GM06990 (cell line): ENCODE measurements around the gene MAN2A2.
A peak's percentile ranks its signal among the peaks of the same experiment; 100 is the strongest.

ENCODE experiments used
- DNase-seq: peaks from one replicate; pipeline ENCODE4 v3.0.0-alpha.2; 2011; ENCODE audit not compliant: insufficient read length; ENCODE audit errors: extremely low read depth
- H3K27me3 ChIP-seq: replicated peaks from 2 replicates; pipeline ENCODE4 v1.6.0; 2011; ENCODE audit warnings: low read length; ENCODE audit not compliant: control insufficient read depth, insufficient read depth
- H3K36me3 ChIP-seq: 2 replicates; pipeline ENCODE4 v1.5.1; 2011; ENCODE audit warnings: low read length; ENCODE audit not compliant: control insufficient read depth, insufficient read depth
- H3K4me3 ChIP-seq: replicated peaks from 2 replicates; pipeline ENCODE4 v1.5.1; 2011; ENCODE audit warnings: low read depth, mild to moderate bottlenecking, control low read depth, low read length
- TF ChIP-seq, protein P1 (sequence below): IDR thresholded peaks from 2 replicates; pipeline ENCODE4 v1.5.1; 2011; ENCODE audit warnings: low read length, control low read depth, mild to moderate bottlenecking, inconsistent platforms; ENCODE audit not compliant: insufficient read depth, poor library complexity, severe bottlenecking

Gene MAN2A2

DNA sequence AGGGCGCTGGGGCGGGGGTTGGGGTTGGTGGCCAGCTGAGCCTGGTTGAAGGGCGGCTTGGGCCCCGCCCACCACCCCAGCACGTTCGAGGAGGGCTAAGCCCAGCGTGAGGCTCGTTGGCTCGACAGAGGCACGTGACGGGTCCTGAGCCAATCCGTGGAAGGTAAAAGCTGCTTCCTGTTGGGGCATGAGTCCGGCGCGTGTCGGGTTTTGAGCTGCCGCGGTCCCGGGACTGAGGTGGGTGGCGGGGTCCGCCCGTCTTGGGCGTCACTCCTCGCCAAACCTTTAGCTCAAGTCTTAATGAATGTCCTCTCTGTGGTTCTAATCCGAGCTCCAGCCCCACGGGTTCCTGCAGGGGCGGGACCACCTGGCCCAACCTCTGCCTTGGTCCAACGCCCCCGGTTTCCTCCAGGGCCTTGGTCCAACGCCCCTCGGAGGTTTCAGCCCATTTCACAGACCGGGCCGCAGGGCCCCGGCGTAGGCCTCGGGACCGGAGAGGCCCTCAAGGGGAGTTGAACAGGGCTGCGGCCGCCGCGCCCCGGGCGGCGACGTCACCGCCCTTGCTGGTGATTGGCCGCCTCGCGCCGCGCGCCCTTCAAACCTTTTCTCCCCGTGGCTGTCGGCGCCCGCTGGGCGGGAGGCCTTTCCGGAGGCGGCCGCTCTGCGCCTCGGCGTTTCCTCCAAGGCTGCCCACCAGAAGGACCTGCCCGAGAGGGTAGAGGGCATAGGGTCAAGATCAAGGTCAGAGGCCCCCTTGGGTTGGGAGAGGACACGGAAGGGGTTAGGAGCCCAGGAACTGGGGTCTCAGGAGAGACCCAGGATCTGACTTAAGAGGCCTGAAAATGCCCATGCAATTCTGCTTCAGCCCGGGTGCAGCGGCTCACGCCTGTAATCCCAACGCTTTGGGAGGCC is 51.9 kb downstream of the MAN2A2 start, which contains the start of gene RCCD1:
Gene RCCD1 (plus strand): TSS at position 173 of the 912 bp plus-strand sequence. CDS start 1,851 bp downstream, outside the sequence.
- no peaks in the 10 kb centered on the region for H3K27me3 ChIP-seq
- DNase-seq, result peak; percentile 94
- TF ChIP-seq, protein P1, sequence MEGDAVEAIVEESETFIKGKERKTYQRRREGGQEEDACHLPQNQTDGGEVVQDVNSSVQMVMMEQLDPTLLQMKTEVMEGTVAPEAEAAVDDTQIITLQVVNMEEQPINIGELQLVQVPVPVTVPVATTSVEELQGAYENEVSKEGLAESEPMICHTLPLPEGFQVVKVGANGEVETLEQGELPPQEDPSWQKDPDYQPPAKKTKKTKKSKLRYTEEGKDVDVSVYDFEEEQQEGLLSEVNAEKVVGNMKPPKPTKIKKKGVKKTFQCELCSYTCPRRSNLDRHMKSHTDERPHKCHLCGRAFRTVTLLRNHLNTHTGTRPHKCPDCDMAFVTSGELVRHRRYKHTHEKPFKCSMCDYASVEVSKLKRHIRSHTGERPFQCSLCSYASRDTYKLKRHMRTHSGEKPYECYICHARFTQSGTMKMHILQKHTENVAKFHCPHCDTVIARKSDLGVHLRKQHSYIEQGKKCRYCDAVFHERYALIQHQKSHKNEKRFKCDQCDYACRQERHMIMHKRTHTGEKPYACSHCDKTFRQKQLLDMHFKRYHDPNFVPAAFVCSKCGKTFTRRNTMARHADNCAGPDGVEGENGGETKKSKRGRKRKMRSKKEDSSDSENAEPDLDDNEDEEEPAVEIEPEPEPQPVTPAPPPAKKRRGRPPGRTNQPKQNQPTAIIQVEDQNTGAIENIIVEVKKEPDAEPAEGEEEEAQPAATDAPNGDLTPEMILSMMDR, result no peak
- H3K36me3 ChIP-seq, result peaks cover 28% of the 10 kb centered on the region
- H3K4me3 ChIP-seq, result peak within 1 kb of the TSS; percentile 75

DNA sequence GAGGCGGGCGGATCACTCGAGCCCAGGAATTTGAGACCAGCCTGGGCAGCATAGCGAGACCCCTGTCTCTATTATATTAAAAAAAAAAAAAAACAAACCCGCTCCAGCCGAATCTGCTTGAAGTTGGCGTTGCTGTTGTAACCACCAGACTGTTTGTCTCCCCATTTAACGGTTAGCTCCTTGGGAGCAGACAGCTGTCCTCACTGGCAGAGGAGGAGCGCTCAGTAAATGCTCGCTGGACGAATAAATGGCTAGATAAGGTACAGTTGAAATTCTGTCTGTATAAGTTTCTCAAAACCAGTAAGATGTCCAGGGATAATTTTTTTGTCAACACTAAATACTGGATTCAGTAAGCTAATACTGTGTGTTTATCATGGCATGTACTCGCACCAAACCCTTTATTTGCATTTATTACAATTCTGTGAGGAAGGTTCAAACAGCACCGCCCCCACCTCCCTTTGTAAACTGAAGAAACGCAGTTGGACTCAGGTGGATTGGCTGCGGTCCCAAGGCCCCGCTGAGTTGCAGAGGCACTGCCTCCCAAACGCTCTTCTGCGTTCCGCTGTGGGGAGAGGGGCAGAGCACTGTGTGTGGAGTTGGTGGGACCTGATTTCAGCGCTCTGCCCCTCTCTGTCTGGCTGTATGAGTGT is 52.6 kb downstream of the MAN2A2 start:
- DNase-seq, result no peak
- Histone ChIP-seq H3K36me3 (peaks cover 27% of the 10 kb centered on the region), H3K4me3 (peak overlapping the region; percentile 75), H3K27me3 (no peaks in the 10 kb centered on the region)
- TF ChIP-seq, protein P1, result no peak

DNA sequence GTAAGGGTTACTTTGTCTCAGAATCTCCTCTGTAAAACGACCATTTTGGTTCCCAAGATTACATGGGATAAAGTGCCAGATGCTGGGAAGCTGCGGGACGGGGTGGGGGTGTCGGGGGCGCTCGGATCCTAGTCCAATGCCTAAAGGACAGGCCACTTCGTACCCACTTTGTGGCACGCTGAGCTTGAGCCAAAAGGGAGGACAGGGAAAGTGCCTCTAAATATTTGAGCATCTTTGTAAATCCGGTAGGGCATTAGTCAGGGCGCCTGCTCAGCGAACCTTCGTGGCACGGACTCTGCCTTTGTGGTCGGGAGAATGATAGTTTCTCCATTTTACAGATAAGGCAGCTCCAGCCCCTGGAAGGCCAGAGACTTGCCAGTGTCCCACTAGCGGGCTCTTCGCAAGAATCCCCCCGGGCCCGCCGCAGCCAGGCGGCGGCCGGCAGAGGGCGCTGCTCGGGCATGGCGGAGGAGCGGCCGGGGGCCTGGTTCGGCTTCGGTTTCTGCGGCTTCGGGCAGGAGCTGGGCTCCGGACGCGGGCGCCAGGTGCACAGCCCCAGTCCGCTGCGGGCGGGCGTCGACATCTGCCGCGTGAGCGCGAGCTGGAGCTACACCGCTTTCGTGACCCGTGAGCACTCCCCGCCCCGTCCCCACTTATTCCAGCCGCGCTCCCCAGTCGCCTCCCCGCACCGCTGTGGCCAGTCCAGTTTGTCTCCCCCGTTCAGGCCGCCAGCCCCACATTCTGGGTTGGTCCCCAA is 53.4 kb downstream of the MAN2A2 start:
- TF ChIP-seq, protein P1, result peak; percentile 53
- peaks cover 26% of the 10 kb centered on the region for H3K36me3 ChIP-seq
- H3K4me3 ChIP-seq, result peak overlapping the region; percentile 75
- H3K27me3 ChIP-seq, result no peaks in the 10 kb centered on the region
- DNase-seq, result peak; percentile 90

DNA sequence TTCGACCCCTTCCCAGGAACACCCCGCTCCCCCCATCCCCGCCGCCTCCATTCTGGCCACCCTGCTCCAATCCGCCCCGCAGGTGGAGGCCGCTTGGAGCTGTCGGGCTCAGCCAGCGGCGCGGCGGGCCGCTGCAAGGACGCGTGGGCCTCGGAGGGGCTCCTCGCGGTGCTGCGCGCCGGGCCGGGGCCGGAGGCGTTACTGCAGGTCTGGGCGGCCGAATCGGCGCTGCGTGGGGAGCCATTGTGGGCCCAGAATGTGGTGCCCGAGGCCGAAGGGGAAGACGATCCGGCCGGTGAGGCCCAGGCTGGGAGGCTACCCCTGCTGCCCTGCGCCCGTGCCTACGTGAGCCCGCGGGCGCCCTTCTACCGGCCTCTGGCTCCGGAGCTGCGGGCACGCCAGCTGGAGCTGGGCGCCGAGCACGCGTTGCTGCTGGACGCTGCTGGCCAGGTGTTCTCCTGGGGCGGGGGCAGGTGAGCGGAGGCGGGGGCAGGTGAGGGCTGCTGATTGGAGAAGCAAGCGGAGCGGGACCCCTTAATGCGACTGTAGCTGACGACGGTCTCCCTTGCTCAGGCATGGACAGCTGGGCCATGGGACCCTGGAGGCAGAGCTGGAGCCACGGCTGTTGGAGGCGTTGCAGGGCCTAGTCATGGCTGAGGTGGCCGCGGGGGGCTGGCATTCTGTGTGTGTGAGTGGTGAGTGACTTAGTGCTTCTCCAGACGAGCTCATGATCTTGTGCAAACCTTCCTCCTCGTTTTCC is 54.1 kb downstream of the MAN2A2 start:
- Histone ChIP-seq H3K36me3 (peaks cover 26% of the 10 kb centered on the region), H3K27me3 (no peaks in the 10 kb centered on the region), H3K4me3 (peak overlapping the region; percentile 75)
- TF ChIP-seq, protein P1, result no peak
- DNase-seq, result no peak

DNA sequence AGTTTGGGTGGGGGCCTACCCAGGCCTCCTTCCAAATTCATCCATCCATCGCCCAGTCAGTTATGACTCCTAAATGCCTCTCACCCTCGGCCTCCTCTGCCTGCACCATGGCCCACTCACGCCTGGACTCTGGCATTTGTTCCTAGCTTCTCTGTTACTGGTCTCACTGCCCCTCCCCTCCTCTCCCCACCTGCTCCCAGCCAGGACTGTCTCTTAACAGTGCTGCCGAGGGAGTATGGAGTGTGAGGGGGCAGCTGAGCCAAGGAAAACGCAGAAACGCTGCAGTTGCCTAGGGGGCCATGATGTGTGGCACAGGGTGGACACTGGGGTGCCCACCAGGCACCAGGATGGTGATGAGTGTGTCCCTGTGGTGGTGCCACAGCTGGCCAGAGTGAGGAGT is 54.7 kb downstream of the MAN2A2 start:
- no peak for DNase-seq
- Histone ChIP-seq H3K4me3 (no peak overlapping the region), H3K36me3 (peaks cover 25% of the 10 kb centered on the region), H3K27me3 (no peaks in the 10 kb centered on the region)
- TF ChIP-seq, protein P1, result no peak
